ENCODE data around the gene MPZL2. TPM values are rescaled to one million over a fixed set of nuclear protein-coding genes. Genes with fewer than 3 reads are reported as not detected.

Gene MPZL2
- polyA plus RNA-seq, 1 of the 3 experiments (the other 2 are of a cell fraction): 6.2 TPM

DNA sequence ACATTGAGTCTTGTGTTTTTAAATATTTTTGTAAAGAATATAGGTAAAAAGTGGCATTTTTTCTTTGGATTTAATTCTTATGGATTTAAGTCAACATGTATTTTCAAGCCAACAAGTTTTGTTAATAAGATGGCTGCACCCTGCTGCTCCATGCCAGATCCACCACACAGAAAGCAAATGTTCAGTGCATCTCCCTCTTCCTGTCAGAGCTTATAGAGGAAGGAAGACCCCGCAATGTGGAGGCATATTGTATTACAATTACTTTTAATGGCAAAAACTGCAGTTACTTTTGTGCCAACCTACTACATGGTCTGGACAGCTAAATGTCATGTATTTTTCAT lies 40.1 kb upstream of the MPZL2 start (continued):
- TF ChIP-seq, protein P1, sequence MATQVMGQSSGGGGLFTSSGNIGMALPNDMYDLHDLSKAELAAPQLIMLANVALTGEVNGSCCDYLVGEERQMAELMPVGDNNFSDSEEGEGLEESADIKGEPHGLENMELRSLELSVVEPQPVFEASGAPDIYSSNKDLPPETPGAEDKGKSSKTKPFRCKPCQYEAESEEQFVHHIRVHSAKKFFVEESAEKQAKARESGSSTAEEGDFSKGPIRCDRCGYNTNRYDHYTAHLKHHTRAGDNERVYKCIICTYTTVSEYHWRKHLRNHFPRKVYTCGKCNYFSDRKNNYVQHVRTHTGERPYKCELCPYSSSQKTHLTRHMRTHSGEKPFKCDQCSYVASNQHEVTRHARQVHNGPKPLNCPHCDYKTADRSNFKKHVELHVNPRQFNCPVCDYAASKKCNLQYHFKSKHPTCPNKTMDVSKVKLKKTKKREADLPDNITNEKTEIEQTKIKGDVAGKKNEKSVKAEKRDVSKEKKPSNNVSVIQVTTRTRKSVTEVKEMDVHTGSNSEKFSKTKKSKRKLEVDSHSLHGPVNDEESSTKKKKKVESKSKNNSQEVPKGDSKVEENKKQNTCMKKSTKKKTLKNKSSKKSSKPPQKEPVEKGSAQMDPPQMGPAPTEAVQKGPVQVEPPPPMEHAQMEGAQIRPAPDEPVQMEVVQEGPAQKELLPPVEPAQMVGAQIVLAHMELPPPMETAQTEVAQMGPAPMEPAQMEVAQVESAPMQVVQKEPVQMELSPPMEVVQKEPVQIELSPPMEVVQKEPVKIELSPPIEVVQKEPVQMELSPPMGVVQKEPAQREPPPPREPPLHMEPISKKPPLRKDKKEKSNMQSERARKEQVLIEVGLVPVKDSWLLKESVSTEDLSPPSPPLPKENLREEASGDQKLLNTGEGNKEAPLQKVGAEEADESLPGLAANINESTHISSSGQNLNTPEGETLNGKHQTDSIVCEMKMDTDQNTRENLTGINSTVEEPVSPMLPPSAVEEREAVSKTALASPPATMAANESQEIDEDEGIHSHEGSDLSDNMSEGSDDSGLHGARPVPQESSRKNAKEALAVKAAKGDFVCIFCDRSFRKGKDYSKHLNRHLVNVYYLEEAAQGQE (IDR thresholded peaks at IDR 0.05; ENCODE audit: low read depth, low read length): no peak
- TF ChIP-seq NFIC (IDR thresholded peaks at IDR 0.05; ENCODE audit: borderline replicate concordance): no peak

DNA sequence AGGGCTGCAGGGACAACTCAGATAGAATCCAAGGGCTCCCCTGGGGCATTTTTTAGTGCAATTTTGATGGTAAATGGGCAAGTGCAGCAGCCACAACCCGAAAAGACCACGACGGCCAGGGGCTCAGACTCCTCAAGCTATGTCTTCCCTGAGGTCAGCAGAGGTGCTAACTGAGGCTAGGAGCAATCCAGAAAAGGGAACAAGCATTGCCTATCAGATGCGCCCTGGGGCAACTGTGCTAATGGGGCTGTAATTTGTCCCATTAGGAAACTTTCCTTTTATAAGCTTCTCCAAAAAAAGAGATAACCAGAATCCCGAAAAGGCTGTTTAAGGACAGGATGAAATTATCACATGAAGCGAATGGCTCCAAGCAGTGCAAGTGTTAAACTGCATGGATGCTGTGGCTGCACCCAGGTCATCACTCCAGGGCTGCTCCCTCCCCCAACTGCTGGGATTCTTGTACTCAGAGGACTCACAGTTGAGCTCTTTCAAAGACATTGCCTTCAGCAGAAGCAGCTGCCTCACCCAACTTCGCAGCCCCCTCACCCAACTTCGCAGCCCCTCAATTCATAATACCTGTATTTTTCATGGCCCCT lies 37.6 kb upstream of the MPZL2 start:
- WGBS (ENCODE audit: low lambda C conversion rate): 1% methylated on average over 7 of the region's 8 CpGs
- Histone ChIP-seq H3K79me2 (ENCODE audit: insufficient read depth) (no peaks in the 10 kb centered on the region), H3K4me1 (ENCODE audit: control insufficient read depth in 1 of 2, insufficient read depth in 2 of 2, low read depth in 1 of 2, low read length in 1 of 2) (no peaks in the 10 kb centered on the region), H3K9me3 (no peaks in the 10 kb centered on the region), H3K9me2 (no peaks in the 10 kb centered on the region), H3F3A (replicated peaks; ENCODE audit: insufficient read depth) (no peaks in the 10 kb centered on the region), H4K20me1 (ENCODE audit: insufficient read depth) (no peaks in the 10 kb centered on the region), H3K4me3 (ENCODE audit: low read depth in 2 of 2, low read length in 1 of 2) (no peak overlapping the region), H3K27ac (ENCODE audit: low read depth in 2 of 2, low read length in 1 of 2) (no peak overlapping the region), H3K4me2 (no peak overlapping the region), H3K36me3 (replicated peaks in 1 of 2; ENCODE audit: control insufficient read depth in 1 of 2, insufficient read depth in 2 of 2, low read length in 1 of 2) (no peaks in the 10 kb centered on the region), H2AFZ (ENCODE audit: low read depth) (no peak overlapping the region), H3K9ac (no peak overlapping the region), H3K27me3 (ENCODE audit: insufficient read depth) (peaks cover 28% of the 10 kb centered on the region; the same call in 1 of the 2 replicates)
- no peak for DNase-seq
- POLR2A ChIA-PET: interaction anchor here (0.6 kb wide), 1 partner anchor 14 kb away, joined by 3 read pairs; no protein-coding TSS in a partner anchor
- TF ChIP-seq, protein P2, sequence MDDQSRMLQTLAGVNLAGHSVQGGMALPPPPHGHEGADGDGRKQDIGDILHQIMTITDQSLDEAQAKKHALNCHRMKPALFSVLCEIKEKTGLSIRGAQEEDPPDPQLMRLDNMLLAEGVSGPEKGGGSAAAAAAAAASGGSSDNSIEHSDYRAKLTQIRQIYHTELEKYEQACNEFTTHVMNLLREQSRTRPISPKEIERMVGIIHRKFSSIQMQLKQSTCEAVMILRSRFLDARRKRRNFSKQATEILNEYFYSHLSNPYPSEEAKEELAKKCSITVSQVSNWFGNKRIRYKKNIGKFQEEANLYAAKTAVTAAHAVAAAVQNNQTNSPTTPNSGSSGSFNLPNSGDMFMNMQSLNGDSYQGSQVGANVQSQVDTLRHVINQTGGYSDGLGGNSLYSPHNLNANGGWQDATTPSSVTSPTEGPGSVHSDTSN (IDR thresholded peaks at IDR 0.05): no peak
- TF ChIP-seq POLR2AphosphoS5 (IDR thresholded peaks at IDR 0.05; ENCODE audit: low read depth, low read length) (no peak), SIN3A (IDR thresholded peaks at IDR 0.05; ENCODE audit: borderline replicate concordance, low read depth, low read length) (no peak), RAD21 (IDR thresholded peaks at IDR 0.05; ENCODE audit: low read length) (no peak), MEF2A (IDR thresholded peaks at IDR 0.05; ENCODE audit: borderline replicate concordance, low read depth) (no peak), ELF1 (IDR thresholded peaks at IDR 0.05) (no peak)
- TF ChIP-seq, protein P3, sequence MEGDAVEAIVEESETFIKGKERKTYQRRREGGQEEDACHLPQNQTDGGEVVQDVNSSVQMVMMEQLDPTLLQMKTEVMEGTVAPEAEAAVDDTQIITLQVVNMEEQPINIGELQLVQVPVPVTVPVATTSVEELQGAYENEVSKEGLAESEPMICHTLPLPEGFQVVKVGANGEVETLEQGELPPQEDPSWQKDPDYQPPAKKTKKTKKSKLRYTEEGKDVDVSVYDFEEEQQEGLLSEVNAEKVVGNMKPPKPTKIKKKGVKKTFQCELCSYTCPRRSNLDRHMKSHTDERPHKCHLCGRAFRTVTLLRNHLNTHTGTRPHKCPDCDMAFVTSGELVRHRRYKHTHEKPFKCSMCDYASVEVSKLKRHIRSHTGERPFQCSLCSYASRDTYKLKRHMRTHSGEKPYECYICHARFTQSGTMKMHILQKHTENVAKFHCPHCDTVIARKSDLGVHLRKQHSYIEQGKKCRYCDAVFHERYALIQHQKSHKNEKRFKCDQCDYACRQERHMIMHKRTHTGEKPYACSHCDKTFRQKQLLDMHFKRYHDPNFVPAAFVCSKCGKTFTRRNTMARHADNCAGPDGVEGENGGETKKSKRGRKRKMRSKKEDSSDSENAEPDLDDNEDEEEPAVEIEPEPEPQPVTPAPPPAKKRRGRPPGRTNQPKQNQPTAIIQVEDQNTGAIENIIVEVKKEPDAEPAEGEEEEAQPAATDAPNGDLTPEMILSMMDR (IDR thresholded peaks at IDR 0.05): no peak
- TF ChIP-seq, protein P4, sequence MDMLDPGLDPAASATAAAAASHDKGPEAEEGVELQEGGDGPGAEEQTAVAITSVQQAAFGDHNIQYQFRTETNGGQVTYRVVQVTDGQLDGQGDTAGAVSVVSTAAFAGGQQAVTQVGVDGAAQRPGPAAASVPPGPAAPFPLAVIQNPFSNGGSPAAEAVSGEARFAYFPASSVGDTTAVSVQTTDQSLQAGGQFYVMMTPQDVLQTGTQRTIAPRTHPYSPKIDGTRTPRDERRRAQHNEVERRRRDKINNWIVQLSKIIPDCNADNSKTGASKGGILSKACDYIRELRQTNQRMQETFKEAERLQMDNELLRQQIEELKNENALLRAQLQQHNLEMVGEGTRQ (IDR thresholded peaks at IDR 0.05; ENCODE audit: borderline replicate concordance, low read depth, low read length): no peak
- CTCF ChIA-PET: interaction anchor here (0.6 to 1.8 kb wide), 5 partner anchors 14 to 216 kb away, joined by 3 to 5 read pairs (median 3); no protein-coding TSS in a partner anchor

Measured in SK-N-SH (cell line).